ENCODE data around the gene TAS1R2.
A peak's percentile ranks its signal among the peaks of the same experiment; 100 is the strongest.

Gene TAS1R2

DNA sequence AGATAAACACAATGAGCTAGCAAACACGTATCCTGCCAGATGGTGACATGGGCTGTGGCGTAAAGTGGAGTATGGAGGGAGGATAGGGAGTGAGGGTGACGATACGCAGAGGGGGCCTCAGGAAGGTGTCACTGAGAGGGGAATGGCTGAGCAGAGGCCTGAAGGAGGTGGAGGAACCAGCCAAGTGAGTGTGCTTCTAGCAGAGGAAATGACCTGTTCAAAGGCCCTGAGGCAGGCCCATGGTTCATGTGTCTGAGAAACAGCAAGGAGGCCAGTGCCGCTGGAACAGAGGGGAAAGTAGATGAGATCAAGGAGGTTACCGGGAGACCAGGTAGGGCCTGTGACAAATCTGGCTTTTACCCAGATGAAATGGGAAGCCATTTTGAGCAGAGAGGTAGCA is 36.0 kb downstream of the TAS1R2 start:
- DNase-seq (ENCODE audit: low read depth in 3 of 3) = no peak

DNA sequence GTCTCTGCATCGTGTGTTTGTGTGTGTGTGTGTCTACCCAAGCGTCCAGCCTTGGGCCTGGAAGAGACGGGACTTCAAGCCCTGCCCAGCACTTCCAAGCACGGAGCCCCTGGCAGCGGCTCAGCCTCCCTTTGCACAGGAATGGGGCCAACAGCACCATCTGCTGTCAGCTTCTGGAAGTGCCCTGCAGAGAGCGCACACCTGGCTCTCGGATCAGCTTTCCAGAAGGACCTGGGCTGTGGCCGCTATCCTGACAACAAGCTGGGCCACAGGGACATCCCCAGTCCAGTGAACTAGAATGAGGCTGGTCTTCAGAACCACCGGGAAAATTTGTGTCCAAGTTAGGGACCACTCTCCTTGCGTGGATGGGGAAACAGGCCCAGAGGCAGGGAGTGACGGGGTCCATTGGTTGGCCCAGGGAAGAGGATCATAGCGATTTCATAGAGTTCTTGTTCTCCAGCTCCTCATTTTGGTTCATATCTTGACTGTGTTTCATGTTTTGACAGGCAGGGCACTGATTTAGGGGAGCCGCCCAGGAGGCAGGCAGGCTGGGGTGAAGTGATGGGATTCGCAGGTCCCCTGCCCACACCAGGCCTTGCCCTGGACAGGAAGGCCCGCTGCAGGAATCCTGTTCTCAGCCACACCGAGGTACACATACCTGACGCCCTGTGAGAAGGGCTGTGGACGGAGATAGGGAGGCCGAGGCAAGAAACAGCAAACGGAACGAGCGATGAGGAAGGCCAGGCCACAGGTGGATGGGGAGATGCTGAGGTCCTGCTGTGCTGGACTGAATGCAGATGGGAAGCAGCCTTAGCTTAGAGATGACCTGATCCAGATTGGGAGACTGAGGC is 38.4 kb downstream of the TAS1R2 start:
- DNase-seq (ENCODE audit: low read depth in 3 of 3) = peak; percentile 20 to 42 (median 32)

DNA sequence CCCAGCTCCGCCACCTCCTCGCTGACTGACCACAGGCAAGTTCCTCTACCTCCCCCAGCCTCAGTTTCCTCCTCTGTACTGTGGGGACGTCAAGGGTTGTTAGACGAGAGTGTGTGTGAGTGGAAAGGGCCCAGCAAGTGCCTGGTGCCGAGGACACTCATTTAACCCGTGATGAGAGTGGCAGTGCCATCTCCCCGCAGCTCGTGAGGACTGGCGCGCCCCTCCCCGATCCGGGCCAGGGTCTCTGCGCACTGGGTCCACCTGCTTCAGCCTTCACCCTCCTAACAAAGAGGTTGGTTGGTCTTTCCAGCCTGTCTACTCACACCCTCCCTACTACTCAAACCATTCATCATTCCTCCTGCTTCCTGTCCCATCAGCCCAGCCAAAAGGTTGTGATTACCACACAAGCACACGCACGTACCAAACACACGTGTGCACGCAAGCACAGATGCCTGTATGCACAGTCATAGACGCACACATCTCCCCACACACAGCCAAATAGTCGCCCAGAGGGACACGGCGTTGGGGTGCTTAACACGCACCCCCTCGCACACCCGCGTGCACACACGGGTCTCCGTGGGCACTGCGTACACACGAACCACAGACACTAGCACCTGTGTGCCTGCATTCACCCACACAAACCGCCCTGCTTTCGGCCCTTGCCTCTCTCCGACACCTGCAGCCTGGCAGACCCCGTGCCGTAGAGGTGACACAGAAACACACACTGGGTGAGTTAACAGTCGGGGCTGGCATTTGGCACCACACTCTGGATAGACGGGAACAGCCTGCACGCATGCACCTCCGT is 39.3 kb downstream of the TAS1R2 start:
- no peak for DNase-seq (ENCODE audit: low read depth in 3 of 3)

DNA sequence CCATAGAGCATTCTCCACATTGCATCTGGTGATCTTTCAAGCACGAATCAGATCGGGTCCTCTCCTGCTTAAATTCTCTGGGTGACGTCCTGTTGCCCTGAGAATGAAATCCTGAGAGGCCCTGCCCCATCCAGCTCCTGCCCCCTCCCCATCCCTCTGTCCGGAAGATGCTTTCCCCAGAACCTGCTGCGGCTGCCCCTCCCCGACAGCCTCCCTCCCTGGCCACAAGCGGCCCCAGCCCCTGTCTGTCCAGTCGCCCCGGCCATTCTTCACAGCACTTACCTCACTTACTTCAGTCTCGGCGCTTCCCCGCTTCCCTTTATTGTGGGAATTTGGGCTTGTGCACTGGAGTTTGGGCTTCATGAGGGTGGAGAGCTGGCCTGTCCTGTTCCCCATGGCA is 40.3 kb downstream of the TAS1R2 start:
- DNase-seq (ENCODE audit: low read depth in 3 of 3) = no peak

- DNase-seq (ENCODE audit: low read depth in 3 of 3) = no peak
These were observed 41.5 kb downstream of the TAS1R2 start for GRCh38 chr1:18817795-18818435.

GRCh38 chr1:18817316-18817715 is 42.1 kb downstream of the TAS1R2 start:
- DNase-seq (ENCODE audit: low read depth in 3 of 3) = no peak

GRCh38 chr1:18816808-18817207 is 42.7 kb downstream of the TAS1R2 start:
- DNase-seq (ENCODE audit: low read depth in 3 of 3) = no peak

DNA sequence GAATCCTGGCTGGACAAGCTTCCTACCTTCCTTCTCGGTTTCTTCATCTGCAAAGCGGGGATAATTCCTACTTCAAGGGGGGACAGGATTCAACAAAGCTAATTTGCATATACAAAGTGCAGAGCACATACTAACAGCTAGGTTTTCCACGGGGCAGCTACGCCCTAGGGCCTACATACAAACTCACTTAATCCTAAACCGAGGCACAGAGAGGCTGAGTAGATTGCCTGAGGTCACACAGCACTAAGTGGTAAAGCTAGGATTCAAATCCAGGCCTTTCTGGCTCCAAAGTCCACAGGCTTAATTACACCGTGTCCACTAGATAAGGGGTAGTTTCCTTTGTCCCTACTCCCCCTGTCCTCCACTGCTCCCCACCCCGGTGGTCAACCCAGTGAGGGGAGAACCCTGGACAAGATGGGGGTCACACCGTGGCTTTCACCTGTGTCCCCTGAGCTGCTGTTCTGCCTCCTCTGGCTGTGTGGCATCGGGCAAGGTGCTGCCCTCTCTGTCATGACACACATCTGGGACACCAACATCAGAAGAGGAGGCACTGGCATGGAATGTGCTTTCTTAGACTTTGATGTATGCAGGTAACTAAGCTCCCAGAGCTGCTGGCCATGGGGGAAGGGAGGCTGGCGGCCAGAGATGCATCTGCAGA is 44.5 kb downstream of the TAS1R2 start:
- no peak for DNase-seq (ENCODE audit: low read depth in 3 of 3)

DNA sequence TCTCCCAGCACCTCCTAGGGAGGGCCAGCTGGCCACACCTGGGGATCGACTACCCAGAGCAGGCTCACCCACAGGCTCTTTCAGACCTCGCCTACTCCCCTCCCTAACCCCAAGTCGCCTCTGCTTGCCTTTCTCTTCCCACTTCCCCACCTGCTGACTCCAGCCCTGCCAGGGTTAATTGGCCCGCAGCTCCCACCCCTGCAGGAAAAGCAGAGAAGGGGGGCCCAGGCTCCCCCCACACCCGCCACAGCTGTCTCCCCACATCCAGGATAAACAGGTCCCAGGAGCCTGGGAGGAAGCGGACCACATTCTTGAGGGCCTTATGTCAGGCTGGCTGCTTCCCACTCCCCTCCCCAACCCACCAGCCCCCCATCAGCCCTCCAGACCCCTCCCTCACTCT is 45.0 kb downstream of the TAS1R2 start:
- DNase-seq (ENCODE audit: low read depth in 3 of 3) = no peak

GRCh38 chr1:18812453-18812939 is 47.0 kb downstream of the TAS1R2 start:
- DNase-seq (ENCODE audit: low read depth in 3 of 3) = no peak

GRCh38 chr1:18811733-18812452 is 47.6 kb downstream of the TAS1R2 start:
- DNase-seq (ENCODE audit: low read depth in 3 of 3) = no peak

DNA sequence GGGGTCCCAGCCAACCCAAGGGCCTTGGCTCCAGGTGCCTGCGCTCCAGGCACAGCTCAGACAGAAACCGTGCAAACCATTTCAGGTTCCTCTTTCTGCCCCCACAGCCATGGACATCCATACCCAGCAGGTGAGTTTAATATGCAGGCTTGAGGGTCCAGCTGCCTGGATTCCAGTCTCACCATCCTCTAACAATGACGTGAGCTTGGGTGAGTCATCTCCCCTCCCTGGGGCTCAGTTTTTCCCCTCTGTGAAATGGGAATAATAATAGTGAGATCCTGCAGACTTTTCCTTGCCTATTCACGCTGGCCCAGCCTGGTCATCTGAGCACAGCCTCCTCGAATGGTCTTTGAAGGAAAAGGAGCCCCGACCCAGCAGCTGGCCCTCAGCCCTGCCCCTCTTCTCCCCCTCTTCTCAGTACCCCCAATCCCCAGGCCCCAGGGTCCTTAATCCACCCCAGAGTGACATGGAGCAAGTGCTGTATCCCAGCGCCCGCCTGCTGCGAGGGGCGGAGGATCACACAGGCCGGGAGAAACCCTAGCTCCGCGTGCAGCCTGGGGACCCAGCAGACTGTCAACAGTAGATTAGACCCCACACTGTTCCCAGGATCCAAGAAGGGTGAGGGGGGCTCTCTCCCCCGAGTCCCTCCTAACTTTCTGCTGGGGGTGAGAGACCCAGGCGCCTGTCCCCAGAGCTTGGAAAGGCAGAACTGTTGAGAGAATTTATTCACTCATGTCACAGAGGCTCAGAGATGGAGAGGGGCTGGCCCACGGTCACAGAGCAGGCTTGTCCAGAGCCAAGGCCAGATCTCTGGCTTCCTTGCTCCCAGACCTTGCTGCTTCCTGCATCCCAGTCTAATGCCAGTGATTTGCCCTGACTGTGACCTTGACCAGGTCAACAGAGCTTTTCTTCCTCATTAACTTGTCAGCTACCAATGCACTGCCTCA is 49.2 kb downstream of the TAS1R2 start:
- DNase-seq (ENCODE audit: low read depth in 3 of 3) = no peak

- DNase-seq (ENCODE audit: low read depth in 3 of 3) = no peak
These were observed 50.9 kb downstream of the TAS1R2 start for GRCh38 chr1:18808550-18808949.

- DNase-seq (ENCODE audit: low read depth in 3 of 3) = no peak
These were observed 52.0 kb downstream of the TAS1R2 start for GRCh38 chr1:18807334-18808063.

DNA sequence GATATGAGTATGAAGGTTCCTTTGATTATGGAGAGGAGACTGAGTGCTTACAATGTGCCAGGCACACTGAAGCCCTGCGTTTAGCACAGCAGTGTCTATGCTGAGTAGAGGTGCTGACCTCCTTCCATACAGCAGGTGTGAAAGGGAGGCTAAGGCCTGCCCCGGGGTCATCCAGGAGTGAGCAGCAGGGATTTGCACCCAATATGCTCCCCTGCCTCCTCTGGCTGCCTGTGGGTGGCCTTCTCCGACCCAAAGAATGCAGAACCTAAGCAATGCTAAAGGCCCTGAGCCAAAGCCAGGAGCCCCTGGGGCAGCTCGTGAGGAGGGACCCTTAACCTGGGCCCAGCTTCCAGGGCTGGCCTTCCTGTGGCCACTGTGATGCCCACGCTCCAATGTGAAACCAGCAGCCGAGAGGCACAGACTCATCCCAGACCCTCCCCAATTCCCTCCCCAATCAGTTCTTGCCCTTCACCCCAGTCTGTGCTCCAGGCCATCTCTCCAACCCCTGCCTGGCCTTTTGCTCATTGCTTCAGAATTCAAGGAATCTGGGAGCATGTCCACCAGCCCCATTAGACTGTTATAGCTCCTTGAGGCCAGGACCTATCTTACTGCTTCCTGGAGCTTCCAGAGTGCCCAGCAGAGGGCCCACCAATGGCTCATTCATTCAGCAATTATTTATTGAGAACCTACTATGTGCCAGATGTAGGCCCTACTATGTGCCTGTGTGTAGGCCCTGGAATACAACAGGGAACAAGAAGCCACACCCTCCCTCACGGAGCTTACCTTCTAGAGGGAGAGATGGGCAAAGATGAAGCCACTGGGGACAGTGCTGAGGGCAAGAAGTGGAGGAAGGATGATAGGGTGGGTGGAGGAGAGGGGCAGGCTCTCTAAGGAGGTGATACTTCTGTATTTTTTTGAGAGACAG is 53.3 kb downstream of the TAS1R2 start:
- DNase-seq (ENCODE audit: low read depth in 3 of 3) = no peak

- no peak for DNase-seq (ENCODE audit: low read depth in 3 of 3)
These were observed 54.1 kb downstream of the TAS1R2 start for GRCh38 chr1:18805150-18805879.

DNA sequence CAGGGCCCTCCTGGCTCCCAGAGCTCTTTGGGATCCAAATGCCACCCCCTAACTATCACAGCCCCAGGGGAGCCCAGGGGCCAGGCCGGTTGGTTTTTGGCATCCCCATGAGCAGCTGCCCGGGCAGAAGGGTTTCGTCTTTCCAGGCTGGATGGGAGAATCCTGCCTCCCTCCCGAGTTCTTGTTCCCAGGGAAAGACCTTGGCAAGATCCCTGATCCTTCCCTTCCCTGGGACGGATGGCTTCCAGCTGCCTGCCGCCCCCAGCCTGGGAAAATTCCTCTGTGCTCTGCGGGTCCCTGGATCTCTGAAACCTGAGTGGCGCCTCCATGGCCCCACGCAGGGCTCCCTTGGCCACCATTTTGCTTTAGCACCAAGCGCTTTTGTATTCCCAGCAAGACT is 55.6 kb downstream of the TAS1R2 start:
- no peak for DNase-seq (ENCODE audit: low read depth in 3 of 3)

All from stimulated activated CD4-positive, alpha-beta T cell treated with anti-CD3 and anti-CD28 coated beads, TNF-alpha, amount 100 ng/mL, for 4 hours (primary cell).